HG03558 (cell line): Measurements from ENCODE around the gene ADRM1.

ENCODE experiments used
- ATAC-seq: cut with Tn5 transposase; IDR thresholded peaks from one replicate; pipeline ENCODE4 v1.9.1; 2021; ENCODE audit warnings: moderate number of reproducible peaks; ENCODE audit not compliant: unreplicated experiment; ENCODE audit errors: extremely low read depth

ADRM1 gene

GRCh38 chr20:62334881-62335280, 32.1 kb downstream of the ADRM1 start:
- no peak for ATAC-seq

GRCh38 chr20:62335532-62335931, 32.7 kb downstream of the ADRM1 start:
- ATAC-seq: no peak

GRCh38 chr20:62336329-62336728, 33.5 kb downstream of the ADRM1 start:
- ATAC-seq: no peak

GRCh38 chr20:62336775-62337557, 34.2 kb downstream of the ADRM1 start:
- ATAC-seq: no peak

GRCh38 chr20:62337558-62338293, 34.9 kb downstream of the ADRM1 start:
- no peak for ATAC-seq

GRCh38 chr20:62338294-62338620, 35.5 kb downstream of the ADRM1 start:
- no peak for ATAC-seq

- ATAC-seq: peak; percentile 78
Measured at GRCh38 chr20:62339647-62340062, 36.9 kb downstream of the ADRM1 start.

GRCh38 chr20:62342910-62343309, 40.1 kb downstream of the ADRM1 start:
- no peak for ATAC-seq

- ATAC-seq: no peak
Measured at GRCh38 chr20:62344092-62344491, 41.3 kb downstream of the ADRM1 start.

GRCh38 chr20:62344782-62345181, 42.0 kb downstream of the ADRM1 start:
- no peak for ATAC-seq

GRCh38 chr20:62345681-62346370, 43.0 kb downstream of the ADRM1 start:
- ATAC-seq: no peak

GRCh38 chr20:62346398-62347150, 43.8 kb downstream of the ADRM1 start:
- ATAC-seq: no peak

- ATAC-seq: no peak
Measured at GRCh38 chr20:62347151-62347404, 44.3 kb downstream of the ADRM1 start.

- ATAC-seq: no peak
Measured at GRCh38 chr20:62347445-62347844, 44.6 kb downstream of the ADRM1 start.

GRCh38 chr20:62348604-62349003, 45.8 kb downstream of the ADRM1 start:
- no peak for ATAC-seq

- ATAC-seq: no peak
Measured at GRCh38 chr20:62349556-62350097, 46.8 kb downstream of the ADRM1 start.

GRCh38 chr20:62350098-62350628, 47.4 kb downstream of the ADRM1 start:
- ATAC-seq: no peak

- ATAC-seq: no peak
Measured at GRCh38 chr20:62350629-62351422, 48.0 kb downstream of the ADRM1 start.
